HG03457 (cell line): ENCODE measurements around the gene GPBAR1.

Experiments
- ATAC-seq: cut with Tn5 transposase; IDR thresholded peaks from one replicate; pipeline ENCODE4 v1.9.1; 2021; ENCODE audit warnings: moderate number of reproducible peaks; ENCODE audit not compliant: unreplicated experiment

GPBAR1 gene, protein sequence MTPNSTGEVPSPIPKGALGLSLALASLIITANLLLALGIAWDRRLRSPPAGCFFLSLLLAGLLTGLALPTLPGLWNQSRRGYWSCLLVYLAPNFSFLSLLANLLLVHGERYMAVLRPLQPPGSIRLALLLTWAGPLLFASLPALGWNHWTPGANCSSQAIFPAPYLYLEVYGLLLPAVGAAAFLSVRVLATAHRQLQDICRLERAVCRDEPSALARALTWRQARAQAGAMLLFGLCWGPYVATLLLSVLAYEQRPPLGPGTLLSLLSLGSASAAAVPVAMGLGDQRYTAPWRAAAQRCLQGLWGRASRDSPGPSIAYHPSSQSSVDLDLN

DNA sequence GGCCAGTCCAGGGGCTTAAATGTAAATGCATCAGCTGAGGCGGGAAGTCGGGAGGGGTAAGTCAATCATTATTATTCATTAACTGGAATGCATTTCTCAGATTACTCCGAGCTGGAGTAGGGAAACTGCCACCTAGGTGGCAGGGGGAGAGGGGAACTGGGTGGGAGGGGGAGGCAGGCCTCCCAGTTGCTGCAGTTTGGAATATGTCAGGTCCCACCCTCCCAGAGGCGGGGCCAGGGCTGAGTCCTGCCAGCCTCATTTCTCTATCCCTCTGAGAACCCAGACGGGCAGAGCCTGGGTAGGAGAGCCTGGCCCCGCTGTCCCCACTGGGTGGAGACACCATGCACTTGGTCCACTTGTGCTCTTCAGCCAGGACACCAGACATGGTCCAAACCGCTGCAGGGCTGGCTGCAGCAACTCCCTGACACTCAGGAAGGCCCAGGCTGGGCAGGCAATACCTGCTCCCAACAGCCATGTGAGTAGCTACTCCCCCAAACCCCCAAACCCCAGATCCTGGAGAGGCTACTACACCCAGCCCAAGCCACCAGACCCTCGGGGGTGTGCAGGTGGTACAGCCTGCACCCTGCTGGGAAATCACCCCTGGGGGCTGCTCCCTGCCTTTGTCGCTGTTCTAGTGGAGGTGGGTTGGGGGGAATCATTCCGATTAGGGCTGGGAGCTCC, at the start of gene GPBAR1:
GPBAR1 (plus strand) TSS at position 274 of the 681 bp plus-strand sequence. CDS start 1,710 bp downstream, outside the sequence.
- ATAC-seq: no peak

DNA sequence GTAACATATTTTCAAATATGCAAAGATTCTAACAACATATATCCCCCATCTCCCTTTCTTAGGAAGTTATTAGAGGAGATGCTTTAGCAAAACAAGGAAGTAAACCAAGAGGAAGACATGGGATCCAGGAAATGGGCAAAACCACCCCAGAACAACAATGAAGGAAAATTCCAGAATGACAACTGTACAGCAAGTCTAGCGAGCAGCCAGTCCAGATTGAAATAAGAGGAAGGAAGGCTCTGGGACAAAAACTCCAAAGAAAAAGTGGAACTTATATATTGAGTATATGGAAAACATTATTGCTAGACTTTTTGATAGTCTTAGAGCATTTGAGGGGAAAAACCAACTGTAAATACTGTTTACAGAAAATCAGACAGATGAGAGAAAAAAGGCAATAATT, 46.7 kb upstream of the GPBAR1 start:
- ATAC-seq: no peak

DNA sequence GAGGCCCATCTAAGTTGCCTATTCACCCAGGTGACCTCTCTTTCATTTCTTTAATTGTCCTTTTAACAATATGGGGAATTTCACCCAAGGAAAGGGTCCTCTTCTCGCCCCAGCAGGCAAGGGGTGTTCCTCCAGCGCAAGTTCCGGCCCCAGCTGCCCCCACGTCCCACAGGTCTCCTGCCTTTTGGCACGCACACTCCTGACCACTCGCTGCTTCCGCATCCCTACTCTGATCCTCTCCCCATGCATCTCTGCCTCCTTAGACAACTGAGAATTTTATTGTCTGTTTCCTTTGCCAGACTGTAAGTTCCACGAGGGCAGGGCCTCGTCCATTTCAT, 44.5 kb upstream of the GPBAR1 start:
- no peak for ATAC-seq

DNA sequence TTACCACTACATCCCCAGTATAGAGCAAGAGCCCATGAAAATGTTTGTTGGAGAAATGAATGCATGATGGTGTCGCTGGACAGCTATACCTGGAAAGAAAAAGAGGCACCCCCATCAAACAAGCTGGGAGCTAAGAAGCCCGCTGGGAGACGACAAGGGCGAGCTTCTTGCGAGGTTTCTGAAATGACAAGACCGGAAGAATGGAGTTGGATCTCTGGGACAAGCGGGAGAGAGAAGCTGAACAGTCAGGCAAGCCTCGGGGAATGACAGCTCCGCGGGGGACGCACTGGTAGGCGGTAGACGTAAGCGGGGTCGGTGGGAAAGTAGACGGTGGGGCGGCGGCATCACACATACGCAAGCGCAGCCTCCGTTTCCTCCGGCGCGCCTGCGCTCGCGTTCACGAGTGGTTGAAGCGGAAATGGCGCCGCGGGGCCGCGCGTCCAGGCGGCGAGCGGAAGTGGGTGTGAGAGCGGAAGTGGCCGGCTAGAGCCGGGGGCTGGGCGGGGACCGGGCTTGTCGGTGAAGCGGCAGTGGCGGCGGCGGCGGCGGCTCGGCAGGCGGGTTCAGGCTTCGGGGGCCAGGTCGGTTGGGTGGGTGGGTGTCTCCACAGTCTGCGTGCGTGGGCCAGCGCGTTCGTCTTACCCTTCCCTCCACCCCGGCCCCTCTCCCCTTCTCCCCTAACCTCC, 44.0 kb upstream of the GPBAR1 start, which contains the start of gene ARPC2:
ARPC2 (plus strand) TSS at position 516 of the 686 bp plus-strand sequence. CDS start 282 bp downstream, outside the sequence.
- ATAC-seq: peak; percentile 55

DNA sequence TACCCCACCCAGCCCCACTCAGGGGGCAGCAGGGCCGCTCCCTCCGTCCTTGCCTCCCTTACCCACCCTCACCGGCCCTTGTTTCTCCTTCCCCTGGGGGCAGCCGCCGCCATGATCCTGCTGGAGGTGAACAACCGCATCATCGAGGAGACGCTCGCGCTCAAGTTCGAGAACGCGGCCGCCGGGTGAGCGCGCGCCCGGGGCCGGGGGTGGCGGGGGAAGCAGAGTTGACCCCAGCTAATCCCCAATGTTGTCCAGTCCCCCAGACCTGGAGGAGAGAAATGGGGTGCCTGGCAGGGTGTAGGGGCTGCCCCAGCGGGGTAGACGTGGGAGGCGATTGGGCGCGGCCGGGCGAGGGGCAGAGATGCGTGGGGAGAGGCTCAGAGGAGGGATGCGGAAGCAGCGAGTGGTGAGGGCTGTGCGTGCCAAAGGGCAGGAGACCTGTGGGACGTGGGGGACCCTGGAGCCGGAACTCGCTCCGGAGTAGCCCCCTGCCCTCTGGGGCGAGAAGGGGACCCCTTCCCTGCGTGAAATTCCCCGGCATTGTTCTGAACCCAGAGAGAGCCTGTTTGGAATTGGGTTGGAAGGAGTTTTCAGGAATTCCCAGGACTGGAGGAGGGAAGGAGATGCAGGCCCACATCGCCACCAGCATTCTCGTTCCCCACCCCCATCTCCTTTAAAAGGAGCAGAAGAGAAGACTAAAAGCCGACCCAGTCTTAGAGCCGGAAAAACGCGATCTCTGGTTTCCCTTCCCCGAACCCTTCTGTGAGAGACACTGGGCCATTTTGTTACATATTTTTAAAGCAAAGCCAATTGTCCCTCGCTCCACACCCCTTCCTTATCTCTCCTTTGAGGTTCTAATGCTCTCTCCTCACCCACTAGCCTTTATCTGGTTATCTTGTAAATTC, 43.2 kb upstream of the GPBAR1 start:
- no peak for ATAC-seq

DNA sequence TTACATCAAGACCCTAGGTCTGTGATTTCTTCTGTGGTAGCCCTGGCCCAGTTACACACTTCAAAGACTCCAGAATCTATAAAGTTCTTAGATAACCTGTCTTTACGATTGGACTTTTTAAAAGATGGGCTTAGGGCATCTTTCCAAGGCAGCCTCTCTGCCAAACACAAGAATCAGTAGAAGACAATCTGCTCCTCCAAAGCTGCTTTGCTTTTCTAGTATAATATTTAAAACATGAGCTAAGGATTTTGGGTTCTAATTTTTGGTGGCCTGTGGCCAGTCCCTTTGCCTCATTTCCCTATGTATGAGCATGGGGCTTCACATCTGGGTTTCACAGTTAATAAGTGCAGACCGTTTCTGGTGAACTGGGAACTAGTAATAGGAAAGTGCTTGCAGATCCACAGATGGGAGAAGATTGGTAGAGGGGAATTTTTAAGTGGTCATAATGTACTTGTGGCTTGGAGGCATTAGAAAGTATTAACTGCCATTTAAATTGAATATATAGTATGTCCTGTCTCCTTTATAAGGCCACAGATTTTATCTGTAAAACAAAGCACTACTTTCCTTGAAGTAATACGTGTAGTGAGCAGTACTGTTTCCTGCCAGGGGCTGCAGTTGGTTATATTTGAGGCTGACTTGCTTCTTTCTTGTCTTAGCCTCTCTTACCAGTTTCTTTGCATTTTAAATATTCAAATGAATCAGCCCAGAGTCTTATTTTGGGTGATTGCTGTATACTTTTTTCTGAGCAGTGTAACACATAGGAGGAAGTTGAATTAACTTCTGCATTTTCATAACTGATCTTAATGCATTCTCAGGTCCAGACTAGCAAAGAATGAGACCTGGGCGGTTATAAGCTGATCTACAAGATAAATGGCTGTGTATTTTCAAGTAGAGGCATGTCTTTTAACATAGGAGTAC, 42.3 kb upstream of the GPBAR1 start:
- peak; percentile 27 for ATAC-seq

DNA sequence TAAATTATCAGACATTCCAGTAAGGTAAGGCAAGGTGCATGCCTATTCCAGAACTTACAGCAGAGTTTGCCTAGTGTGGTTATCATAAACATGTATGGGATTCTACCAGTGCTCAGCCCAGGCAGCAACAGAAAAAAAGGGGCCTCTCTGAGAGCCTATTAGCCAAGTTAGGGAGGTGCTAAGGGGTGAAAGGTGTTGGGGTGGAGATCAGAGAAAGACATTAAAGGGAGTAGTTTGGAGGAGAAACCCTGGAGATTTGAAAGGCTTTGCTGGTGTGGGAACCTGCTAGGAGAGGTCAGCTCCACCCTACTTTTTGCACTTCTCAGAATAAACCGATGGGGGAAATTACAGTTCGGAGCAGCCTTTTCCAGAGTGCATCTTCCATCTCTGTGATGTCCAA, 40.9 kb upstream of the GPBAR1 start:
- ATAC-seq: no peak

DNA sequence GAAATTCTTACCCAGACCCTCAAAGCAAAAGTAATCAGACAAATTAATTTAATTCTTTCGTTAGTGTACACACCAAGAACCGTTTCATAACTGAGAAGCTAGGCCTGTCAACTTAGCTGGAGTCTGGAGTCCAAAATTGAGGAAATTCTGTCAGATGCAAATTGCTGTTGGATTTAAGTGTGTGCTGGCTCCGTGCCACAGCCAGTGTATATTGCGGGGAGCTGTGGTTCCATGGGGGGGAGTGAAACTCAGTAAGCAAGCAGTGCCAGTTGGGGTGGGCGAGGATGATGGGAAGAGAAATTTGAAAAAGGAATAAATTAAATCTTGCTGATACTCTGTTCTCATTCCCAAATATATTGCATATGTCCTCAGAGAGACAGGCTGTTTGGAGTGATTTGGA, 39.8 kb upstream of the GPBAR1 start:
- ATAC-seq: no peak

DNA sequence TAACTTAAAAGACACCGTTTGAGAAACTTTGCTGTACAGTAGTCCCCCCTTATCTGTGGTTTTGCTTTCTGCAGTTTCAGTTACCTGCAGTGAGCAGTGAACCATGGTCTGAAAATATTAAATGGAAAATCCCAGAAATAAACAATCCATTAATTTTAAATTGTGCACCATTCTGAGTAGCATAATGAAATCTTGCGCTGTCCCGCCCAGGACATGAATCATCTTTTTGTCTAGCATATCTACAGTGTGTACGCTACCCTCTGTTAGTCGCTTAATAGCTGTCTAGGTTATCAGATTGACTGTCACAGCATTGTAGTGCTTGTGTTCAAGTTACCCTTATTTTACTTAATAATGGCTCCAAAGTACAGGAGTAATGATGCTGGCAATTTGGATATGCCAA, 37.8 kb upstream of the GPBAR1 start:
- ATAC-seq: no peak

DNA sequence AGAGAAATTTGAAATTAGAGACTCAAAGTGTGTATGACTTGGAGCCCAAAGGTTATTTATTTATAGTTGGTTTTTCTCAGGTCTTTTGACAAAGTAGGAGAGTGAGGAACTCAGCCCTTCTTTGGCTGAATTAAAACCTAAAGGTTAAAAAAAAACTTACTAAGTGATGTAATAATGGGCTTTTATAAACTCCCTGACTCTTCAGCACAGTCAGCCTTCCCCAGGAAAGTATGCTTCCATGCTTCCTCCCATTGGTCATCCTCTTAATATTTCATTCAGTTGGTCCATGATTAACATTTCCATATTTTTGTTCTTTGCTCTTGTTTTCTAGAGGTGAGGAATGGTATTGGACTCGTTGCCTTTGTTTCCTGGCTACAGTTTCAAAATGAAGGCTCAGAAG, 36.6 kb upstream of the GPBAR1 start:
- no peak for ATAC-seq

DNA sequence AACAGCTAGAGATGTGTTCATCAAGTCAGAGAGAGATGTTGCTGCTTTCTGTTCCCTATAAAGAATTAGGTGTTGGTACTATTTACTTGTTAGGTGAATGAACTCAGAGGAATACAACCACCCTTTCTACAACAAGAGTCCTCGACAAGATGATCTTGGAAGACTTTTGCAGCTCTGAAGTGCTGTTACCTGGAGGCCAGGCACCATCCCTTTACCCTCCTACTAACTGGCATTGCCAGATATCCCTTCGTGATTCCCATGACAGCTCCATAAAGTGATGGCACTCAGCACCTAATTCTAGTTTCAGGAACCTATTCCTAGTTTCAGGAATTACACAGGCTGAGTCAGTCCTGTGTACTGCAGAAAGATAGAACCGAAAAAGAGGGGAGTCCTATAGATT, 33.9 kb upstream of the GPBAR1 start:
- ATAC-seq: no peak

DNA sequence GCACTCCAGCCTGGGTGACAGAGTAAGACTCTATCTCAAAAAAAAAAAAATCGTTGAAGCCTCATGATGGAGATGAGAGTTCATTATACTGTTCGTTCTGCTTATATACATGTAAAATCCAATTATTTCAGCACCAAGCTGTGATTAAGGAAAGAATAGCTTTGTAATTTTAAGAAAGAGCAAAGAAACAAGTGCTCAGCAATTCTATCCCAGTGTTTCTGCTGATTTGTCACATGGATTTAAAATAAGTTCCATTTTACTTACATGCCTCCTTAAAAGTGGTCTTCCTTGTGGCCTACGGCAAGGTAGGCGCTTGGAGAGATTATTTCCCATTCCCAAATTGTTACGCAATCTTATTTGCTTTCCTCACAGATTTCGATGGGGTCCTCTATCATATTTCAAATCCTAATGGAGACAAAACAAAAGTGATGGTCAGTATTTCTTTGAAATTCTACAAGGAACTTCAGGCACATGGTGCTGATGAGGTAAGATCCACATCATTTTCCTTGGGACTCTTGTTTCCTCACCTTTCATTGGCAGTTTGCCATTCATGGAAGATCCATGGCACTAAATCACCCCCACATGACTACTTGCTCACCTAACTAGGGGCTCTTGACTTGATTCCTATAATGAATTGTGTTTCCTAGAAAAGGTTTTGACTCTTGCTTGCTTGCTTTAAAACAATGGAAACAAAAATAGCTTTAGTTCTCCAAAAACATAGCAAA, 32.3 kb upstream of the GPBAR1 start:
- ATAC-seq: no peak

DNA sequence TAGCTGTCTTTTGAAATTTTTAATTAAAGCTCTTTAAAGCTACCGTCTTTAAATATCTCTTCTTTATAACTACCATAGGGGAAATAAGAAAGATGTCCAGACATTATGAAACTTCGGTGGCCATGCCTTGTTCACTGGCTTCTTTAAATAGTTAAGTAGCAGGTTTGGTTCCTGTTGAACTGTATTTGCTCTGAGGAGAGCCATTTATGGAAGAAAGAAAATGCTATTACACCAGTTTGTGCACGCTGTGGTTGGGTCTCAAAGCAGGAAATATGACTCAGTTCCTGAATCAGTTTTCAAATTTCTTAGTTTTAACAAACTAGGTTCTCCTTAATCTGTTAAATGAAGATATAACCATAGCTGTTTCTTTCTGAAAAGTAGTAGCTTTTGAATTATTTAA, 31.6 kb upstream of the GPBAR1 start:
- ATAC-seq: peak; percentile 66

DNA sequence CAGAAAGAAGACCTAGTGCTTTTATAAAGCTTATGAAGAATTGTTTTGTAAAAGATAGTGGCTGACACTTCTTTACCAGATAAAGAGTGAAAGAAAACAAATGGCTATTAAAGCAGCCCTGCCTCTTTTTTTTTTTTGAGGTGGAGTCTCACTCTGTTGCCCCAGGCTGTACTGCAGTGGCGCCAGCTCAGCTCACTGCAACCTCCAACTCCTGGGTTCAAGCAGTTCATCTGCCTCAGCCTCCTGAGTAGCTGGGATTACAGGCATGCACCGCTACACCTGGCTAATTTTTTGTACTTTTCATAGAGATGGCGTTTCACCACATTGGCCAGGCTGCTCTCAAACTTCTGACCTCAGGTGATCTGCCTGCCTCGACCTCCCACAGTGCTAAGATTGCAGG, 31.0 kb upstream of the GPBAR1 start:
- no peak for ATAC-seq

DNA sequence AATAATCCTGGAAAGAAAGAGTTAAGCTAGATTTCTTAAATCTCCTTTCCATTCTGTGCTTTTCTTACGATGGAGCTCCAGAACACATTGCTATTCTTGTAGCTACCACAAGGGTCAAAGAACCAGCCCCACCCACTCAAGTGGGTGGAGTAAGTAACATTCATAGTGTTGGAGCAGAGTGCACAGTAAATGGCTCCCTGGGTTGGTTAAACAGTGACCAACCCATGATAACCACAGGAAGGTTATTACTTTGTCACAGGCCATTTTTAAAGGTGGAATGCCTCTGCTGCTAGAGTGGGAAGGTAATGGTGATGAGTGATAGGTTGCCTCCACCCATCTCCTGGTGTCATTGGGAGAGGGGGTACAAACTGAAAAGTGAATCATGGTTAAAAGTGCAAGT, 29.9 kb upstream of the GPBAR1 start:
- ATAC-seq: peak; percentile 64

DNA sequence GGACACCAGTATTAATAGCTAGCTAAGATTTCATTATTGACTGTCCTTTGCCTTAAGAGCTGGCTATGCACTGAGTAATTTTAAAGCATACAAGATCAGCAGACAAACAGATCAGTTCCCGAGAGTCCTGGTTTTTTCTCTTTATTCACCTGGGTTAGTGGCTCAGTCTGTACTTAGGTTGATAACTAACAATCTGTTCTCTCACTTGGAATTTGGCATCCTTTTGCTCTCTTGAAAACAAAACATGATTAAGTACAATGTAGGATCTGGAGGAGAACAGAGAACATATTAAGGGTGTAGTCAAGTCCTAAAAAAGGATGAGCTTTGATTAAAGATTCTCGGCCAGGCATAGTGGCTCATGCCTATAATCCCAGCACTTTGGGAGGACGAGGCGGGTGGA, 27.3 kb upstream of the GPBAR1 start:
- ATAC-seq: no peak

DNA sequence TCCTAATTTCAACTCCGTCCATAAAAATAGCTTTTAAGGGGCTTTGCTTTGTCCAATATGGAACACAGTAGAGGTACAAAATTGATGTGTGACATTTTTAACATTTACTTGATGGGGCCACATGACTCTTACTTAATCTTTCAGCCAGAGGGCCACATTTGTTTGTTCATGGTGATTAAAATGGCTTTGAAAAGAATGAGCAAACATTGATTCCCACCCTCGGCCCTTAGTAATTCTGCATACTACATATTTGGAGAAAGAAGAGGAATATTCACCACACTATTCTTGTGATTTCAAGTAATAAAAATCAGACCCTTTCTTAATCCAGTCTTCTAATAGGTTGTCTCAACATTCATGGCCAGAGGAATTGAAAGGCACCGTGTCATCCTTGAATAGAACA, 26.3 kb upstream of the GPBAR1 start:
- ATAC-seq: no peak

DNA sequence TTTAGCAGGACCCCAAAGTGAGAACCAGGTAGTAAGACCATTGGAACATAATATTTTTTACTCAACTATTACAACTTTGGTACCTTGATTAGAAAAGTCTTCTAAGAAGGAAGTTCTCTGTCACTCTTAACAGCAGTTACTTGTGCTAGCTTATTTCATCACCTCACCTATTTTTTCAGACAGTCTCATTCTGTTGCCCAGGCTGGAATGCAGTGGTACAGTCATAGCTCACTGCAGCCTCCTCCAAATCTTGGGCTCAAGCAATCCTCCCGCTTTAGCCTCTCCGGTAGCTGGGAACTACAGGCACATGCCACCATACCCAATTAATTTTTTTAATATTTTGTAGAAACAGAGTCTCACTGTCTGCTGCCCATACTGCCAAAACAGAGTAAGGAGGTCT, 25.8 kb upstream of the GPBAR1 start:
- no peak for ATAC-seq

DNA sequence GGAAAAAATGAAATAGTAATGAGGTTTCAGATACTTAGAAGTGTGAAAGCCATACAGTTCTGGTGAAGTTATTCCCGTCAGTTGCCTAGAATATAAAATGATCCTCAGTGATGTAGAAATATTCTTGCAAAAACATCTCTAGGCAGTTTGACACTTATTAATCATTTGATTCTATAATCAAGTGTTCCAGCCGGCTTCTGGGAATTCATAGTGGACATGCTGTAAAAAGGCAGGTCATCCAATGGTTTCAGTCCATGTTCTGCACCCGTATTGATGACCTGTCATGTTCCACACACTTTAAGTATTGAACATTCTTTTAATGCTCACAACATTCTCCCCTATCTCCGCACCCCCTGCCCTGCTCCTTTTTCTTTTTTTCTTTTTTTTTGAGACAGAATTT, 24.0 kb upstream of the GPBAR1 start:
- no peak for ATAC-seq
